ENCODE measurements around the gene PRKD2.

The PRKD2 gene

GRCh38 chr19:46725036-46725820, 8.3 kb upstream of the PRKD2 start:
- H3K4me1 ChIP-seq (ENCODE audit: control insufficient read depth, insufficient read depth, low read length, poor library complexity, severe bottlenecking) = peaks cover 7% of the 10 kb centered on the region
- DNase-seq = no peak
- H3K27ac ChIP-seq (ENCODE audit: insufficient read depth, low read length, poor library complexity, severe bottlenecking) = no peak overlapping the region
- H3K9me3 ChIP-seq (ENCODE audit: control insufficient read depth, low read length) = no peaks in the 10 kb centered on the region
- H3K27me3 ChIP-seq (replicated peaks; ENCODE audit: control insufficient read depth, insufficient read depth, low read length, poor library complexity, severe bottlenecking) = no peaks in the 10 kb centered on the region
- H3K36me3 ChIP-seq (ENCODE audit: control insufficient read depth, insufficient read depth, low read length) = peaks cover 89% of the 10 kb centered on the region
- H3K4me3 ChIP-seq (ENCODE audit: insufficient read depth, low read depth, low read length, poor library complexity, severe bottlenecking) = no peak overlapping the region

- Histone ChIP-seq H3K4me1 (ENCODE audit: control insufficient read depth, insufficient read depth, low read length, poor library complexity, severe bottlenecking) (peaks cover 8% of the 10 kb centered on the region), H3K36me3 (ENCODE audit: control insufficient read depth, insufficient read depth, low read length) (peaks cover 81% of the 10 kb centered on the region), H3K9me3 (ENCODE audit: control insufficient read depth, low read length) (no peaks in the 10 kb centered on the region), H3K27me3 (replicated peaks; ENCODE audit: control insufficient read depth, insufficient read depth, low read length, poor library complexity, severe bottlenecking) (no peaks in the 10 kb centered on the region), H3K4me3 (ENCODE audit: insufficient read depth, low read depth, low read length, poor library complexity, severe bottlenecking) (no peak overlapping the region), H3K27ac (ENCODE audit: insufficient read depth, low read length, poor library complexity, severe bottlenecking) (no peak overlapping the region)
- DNase-seq = no peak
These were observed 7.6 kb upstream of the PRKD2 start for GRCh38 chr19:46724468-46724867.

GRCh38 chr19:46723471-46723870, 6.6 kb upstream of the PRKD2 start:
- no peak overlapping the region for H3K4me3 ChIP-seq (ENCODE audit: insufficient read depth, low read depth, low read length, poor library complexity, severe bottlenecking)
- no peaks in the 10 kb centered on the region for H3K27me3 ChIP-seq (replicated peaks; ENCODE audit: control insufficient read depth, insufficient read depth, low read length, poor library complexity, severe bottlenecking)
- no peak for DNase-seq
- H3K36me3 ChIP-seq (ENCODE audit: control insufficient read depth, insufficient read depth, low read length) = peaks cover 75% of the 10 kb centered on the region
- H3K4me1 ChIP-seq (ENCODE audit: control insufficient read depth, insufficient read depth, low read length, poor library complexity, severe bottlenecking) = peaks cover 14% of the 10 kb centered on the region
- no peak overlapping the region for H3K27ac ChIP-seq (ENCODE audit: insufficient read depth, low read length, poor library complexity, severe bottlenecking)
- H3K9me3 ChIP-seq (ENCODE audit: control insufficient read depth, low read length) = no peaks in the 10 kb centered on the region

GRCh38 chr19:46723023-46723461, 6.1 kb upstream of the PRKD2 start:
- DNase-seq = no peak

GRCh38 chr19:46722421-46723022, 5.6 kb upstream of the PRKD2 start:
- H3K4me1 ChIP-seq (ENCODE audit: control insufficient read depth, insufficient read depth, low read length, poor library complexity, severe bottlenecking) = peaks cover 24% of the 10 kb centered on the region

More at GRCh38 chr19:46723023-46723461, 6.1 kb upstream of the PRKD2 start:
- no peaks in the 10 kb centered on the region for H3K27me3 ChIP-seq (replicated peaks; ENCODE audit: control insufficient read depth, insufficient read depth, low read length, poor library complexity, severe bottlenecking)
- H3K36me3 ChIP-seq (ENCODE audit: control insufficient read depth, insufficient read depth, low read length) = peaks cover 70% of the 10 kb centered on the region
- no peak overlapping the region for H3K27ac ChIP-seq (ENCODE audit: insufficient read depth, low read length, poor library complexity, severe bottlenecking)
- H3K4me1 ChIP-seq (ENCODE audit: control insufficient read depth, insufficient read depth, low read length, poor library complexity, severe bottlenecking) = peaks cover 18% of the 10 kb centered on the region
- H3K9me3 ChIP-seq (ENCODE audit: control insufficient read depth, low read length) = no peaks in the 10 kb centered on the region
- H3K4me3 ChIP-seq (ENCODE audit: insufficient read depth, low read depth, low read length, poor library complexity, severe bottlenecking) = no peak overlapping the region

GRCh38 chr19:46722004-46722380, 5.1 kb upstream of the PRKD2 start:
- H3K27ac ChIP-seq (ENCODE audit: insufficient read depth, low read length, poor library complexity, severe bottlenecking) = no peak overlapping the region
- DNase-seq = no peak
- H3K9me3 ChIP-seq (ENCODE audit: control insufficient read depth, low read length) = no peaks in the 10 kb centered on the region
- H3K4me1 ChIP-seq (ENCODE audit: control insufficient read depth, insufficient read depth, low read length, poor library complexity, severe bottlenecking) = peaks cover 26% of the 10 kb centered on the region
- H3K36me3 ChIP-seq (ENCODE audit: control insufficient read depth, insufficient read depth, low read length) = peaks cover 60% of the 10 kb centered on the region
- H3K4me3 ChIP-seq (ENCODE audit: insufficient read depth, low read depth, low read length, poor library complexity, severe bottlenecking) = no peak overlapping the region
- no peaks in the 10 kb centered on the region for H3K27me3 ChIP-seq (replicated peaks; ENCODE audit: control insufficient read depth, insufficient read depth, low read length, poor library complexity, severe bottlenecking)

More at GRCh38 chr19:46722421-46723022, 5.6 kb upstream of the PRKD2 start:
- no peak overlapping the region for H3K27ac ChIP-seq (ENCODE audit: insufficient read depth, low read length, poor library complexity, severe bottlenecking)
- no peaks in the 10 kb centered on the region for H3K9me3 ChIP-seq (ENCODE audit: control insufficient read depth, low read length)
- no peaks in the 10 kb centered on the region for H3K27me3 ChIP-seq (replicated peaks; ENCODE audit: control insufficient read depth, insufficient read depth, low read length, poor library complexity, severe bottlenecking)
- peaks cover 65% of the 10 kb centered on the region for H3K36me3 ChIP-seq (ENCODE audit: control insufficient read depth, insufficient read depth, low read length)
- no peak overlapping the region for H3K4me3 ChIP-seq (ENCODE audit: insufficient read depth, low read depth, low read length, poor library complexity, severe bottlenecking)
- no peak for DNase-seq

- no peak overlapping the region for H3K27ac ChIP-seq (ENCODE audit: insufficient read depth, low read length, poor library complexity, severe bottlenecking)
- H3K27me3 ChIP-seq (replicated peaks; ENCODE audit: control insufficient read depth, insufficient read depth, low read length, poor library complexity, severe bottlenecking) = no peaks in the 10 kb centered on the region
- no peaks in the 10 kb centered on the region for H3K9me3 ChIP-seq (ENCODE audit: control insufficient read depth, low read length)
- no peak for DNase-seq
- H3K36me3 ChIP-seq (ENCODE audit: control insufficient read depth, insufficient read depth, low read length) = peaks cover 54% of the 10 kb centered on the region
- H3K4me1 ChIP-seq (ENCODE audit: control insufficient read depth, insufficient read depth, low read length, poor library complexity, severe bottlenecking) = peaks cover 26% of the 10 kb centered on the region
- H3K4me3 ChIP-seq (ENCODE audit: insufficient read depth, low read depth, low read length, poor library complexity, severe bottlenecking) = no peak overlapping the region
These were observed 4.5 kb upstream of the PRKD2 start for GRCh38 chr19:46721269-46722003.

GRCh38 chr19:46720503-46721239, 3.8 kb upstream of the PRKD2 start:
- no peak overlapping the region for H3K27ac ChIP-seq (ENCODE audit: insufficient read depth, low read length, poor library complexity, severe bottlenecking)
- H3K4me3 ChIP-seq (ENCODE audit: insufficient read depth, low read depth, low read length, poor library complexity, severe bottlenecking) = no peak overlapping the region
- no peaks in the 10 kb centered on the region for H3K9me3 ChIP-seq (ENCODE audit: control insufficient read depth, low read length)
- DNase-seq = no peak
- H3K4me1 ChIP-seq (ENCODE audit: control insufficient read depth, insufficient read depth, low read length, poor library complexity, severe bottlenecking) = peaks cover 28% of the 10 kb centered on the region
- H3K36me3 ChIP-seq (ENCODE audit: control insufficient read depth, insufficient read depth, low read length) = peaks cover 47% of the 10 kb centered on the region
- no peaks in the 10 kb centered on the region for H3K27me3 ChIP-seq (replicated peaks; ENCODE audit: control insufficient read depth, insufficient read depth, low read length, poor library complexity, severe bottlenecking)

- H3K27ac ChIP-seq (ENCODE audit: insufficient read depth, low read length, poor library complexity, severe bottlenecking) = no peak overlapping the region
- no peak for DNase-seq
- no peaks in the 10 kb centered on the region for H3K9me3 ChIP-seq (ENCODE audit: control insufficient read depth, low read length)
- no peaks in the 10 kb centered on the region for H3K27me3 ChIP-seq (replicated peaks; ENCODE audit: control insufficient read depth, insufficient read depth, low read length, poor library complexity, severe bottlenecking)
- no peak overlapping the region for H3K4me3 ChIP-seq (ENCODE audit: insufficient read depth, low read depth, low read length, poor library complexity, severe bottlenecking)
- peaks cover 39% of the 10 kb centered on the region for H3K36me3 ChIP-seq (ENCODE audit: control insufficient read depth, insufficient read depth, low read length)
- H3K4me1 ChIP-seq (ENCODE audit: control insufficient read depth, insufficient read depth, low read length, poor library complexity, severe bottlenecking) = peaks cover 33% of the 10 kb centered on the region
These were observed 3.0 kb upstream of the PRKD2 start for GRCh38 chr19:46719629-46720502.

Measured in effector memory CD4-positive, alpha-beta T cell (primary cell).